Nephron (organoid): Measurements from ENCODE around the gene PFKP.

ENCODE experiments used
- H3K27ac Mint-ChIP-seq, 3 experiments: 2 replicates each; pipeline ENCODE4 v1.8.0; 2020; ENCODE audit warnings: mixed read lengths in 3 of 3, mild to moderate bottlenecking in 2 of 3, moderate library complexity in 1 of 3
- H3K27me3 Mint-ChIP-seq: 2 replicates; pipeline ENCODE4 v1.8.0; 2021; ENCODE audit warnings: low read depth, mild to moderate bottlenecking, moderate library complexity, mixed read lengths
- H3K36me3 Mint-ChIP-seq: 2 replicates; pipeline ENCODE4 v1.8.0; 2020; ENCODE audit warnings: low read depth, mixed read lengths
- H3K4me1 Mint-ChIP-seq: 2 replicates; pipeline ENCODE4 v1.8.0; 2020; ENCODE audit warnings: mixed read lengths
- H3K4me3 Mint-ChIP-seq, 3 experiments: 2 replicates each; pipeline ENCODE4 v1.8.0; 2020; ENCODE audit warnings: mild to moderate bottlenecking in 3 of 3, mixed read lengths in 3 of 3, moderate library complexity in 2 of 3
- H3K9me3 Mint-ChIP-seq: 2 replicates; pipeline ENCODE4 v1.8.0; 2020; ENCODE audit warnings: mixed read lengths
- CTCF ChIP-seq, 3 experiments: fragments of 200-600 bp; sonication (generic); IDR thresholded peaks; one replicate each; pipeline ENCODE4 v1.5.0; 2021; ENCODE audit warnings: antibody characterized with exemption in 3 of 3; ENCODE audit not compliant: unreplicated experiment in 3 of 3

The PFKP gene

GRCh38 chr10:3141351-3142005 lies 74.1 kb downstream of the PFKP start:
- H3K4me1 Mint-ChIP-seq: peaks cover 36% of the 10 kb centered on the region
- TF ChIP-seq CTCF (IDR thresholded peaks at IDR 0.05; ENCODE audit: unreplicated experiment in 3 of 3): no peak
- H3K9me3 Mint-ChIP-seq: no peaks in the 10 kb centered on the region
- no peaks in the 10 kb centered on the region for H3K27me3 Mint-ChIP-seq
- H3K36me3 Mint-ChIP-seq: peaks cover 83% of the 10 kb centered on the region
- peak overlapping the region in 1 of 3 experiments; percentile 10 for H3K4me3 Mint-ChIP-seq
- H3K27ac Mint-ChIP-seq: peak overlapping the region; percentile 69 to 94 (median 90)

- peaks cover 28% of the 10 kb centered on the region for H3K4me1 Mint-ChIP-seq
- H3K36me3 Mint-ChIP-seq: peaks cover 84% of the 10 kb centered on the region
- TF ChIP-seq CTCF (IDR thresholded peaks at IDR 0.05; ENCODE audit: unreplicated experiment in 3 of 3): no peak
- H3K4me3 Mint-ChIP-seq: no peak overlapping the region
- H3K27ac Mint-ChIP-seq: peak overlapping the region in 2 of 3 experiments; percentile 81 to 90
- H3K9me3 Mint-ChIP-seq: no peaks in the 10 kb centered on the region
- no peaks in the 10 kb centered on the region for H3K27me3 Mint-ChIP-seq
These were observed 75.0 kb downstream of the PFKP start for GRCh38 chr10:3142146-3142875.

- Mint-ChIP-seq H3K9me3 (no peaks in the 10 kb centered on the region), H3K36me3 (peaks cover 87% of the 10 kb centered on the region), H3K27me3 (no peaks in the 10 kb centered on the region), H3K4me1 (peaks cover 22% of the 10 kb centered on the region), H3K27ac (no peak overlapping the region), H3K4me3 (no peak overlapping the region)
- TF ChIP-seq CTCF (IDR thresholded peaks at IDR 0.05; ENCODE audit: unreplicated experiment in 3 of 3): no peak
These were observed 76.0 kb downstream of the PFKP start for GRCh38 chr10:3143366-3143765.

- Mint-ChIP-seq H3K27ac (no peak overlapping the region), H3K4me1 (peaks cover 18% of the 10 kb centered on the region), H3K9me3 (no peaks in the 10 kb centered on the region), H3K4me3 (no peak overlapping the region), H3K36me3 (peaks cover 84% of the 10 kb centered on the region), H3K27me3 (no peaks in the 10 kb centered on the region)
- TF ChIP-seq CTCF (IDR thresholded peaks at IDR 0.05; ENCODE audit: unreplicated experiment in 3 of 3): no peak
These were observed 76.6 kb downstream of the PFKP start for GRCh38 chr10:3143791-3144434.

- no peaks in the 10 kb centered on the region for H3K27me3 Mint-ChIP-seq
- no peak overlapping the region for H3K4me3 Mint-ChIP-seq
- H3K27ac Mint-ChIP-seq: no peak overlapping the region
- H3K9me3 Mint-ChIP-seq: no peaks in the 10 kb centered on the region
- TF ChIP-seq CTCF (IDR thresholded peaks at IDR 0.05; ENCODE audit: unreplicated experiment in 3 of 3): no peak
- peaks cover 83% of the 10 kb centered on the region for H3K36me3 Mint-ChIP-seq
- H3K4me1 Mint-ChIP-seq: peaks cover 14% of the 10 kb centered on the region
These were observed 78.0 kb downstream of the PFKP start for GRCh38 chr10:3145366-3145765.
